A673 (cell line): ENCODE measurements around the gene MROH2B.

ENCODE experiments used
- CTCF ChIP-seq: fragments of 300-800, 200-600 bp; sonication (generic); conservative IDR thresholded peaks from 2 replicates; pipeline ENCODE4 v1.5.1; 2017; ENCODE audit warnings: low read depth, mild to moderate bottlenecking, antibody characterized with exemption, low read length, moderate library complexity, mixed read lengths
- EZH2 ChIP-seq: fragments of 200-600 bp; sonication (generic); IDR thresholded peaks from 2 replicates; pipeline ENCODE4 v1.6.1; 2017; ENCODE audit warnings: borderline replicate concordance, low read depth, mild to moderate bottlenecking, mixed read lengths, antibody characterized with exemption, low read length; ENCODE audit not compliant: poor library complexity, severe bottlenecking

- TF ChIP-seq CTCF (no peak), EZH2 (no peak)
Observed at GRCh38 chr5:41071242-41071641, at the start of gene MROH2B.
